Measurements from ENCODE around the gene CDH10.

CDH10 gene

DNA sequence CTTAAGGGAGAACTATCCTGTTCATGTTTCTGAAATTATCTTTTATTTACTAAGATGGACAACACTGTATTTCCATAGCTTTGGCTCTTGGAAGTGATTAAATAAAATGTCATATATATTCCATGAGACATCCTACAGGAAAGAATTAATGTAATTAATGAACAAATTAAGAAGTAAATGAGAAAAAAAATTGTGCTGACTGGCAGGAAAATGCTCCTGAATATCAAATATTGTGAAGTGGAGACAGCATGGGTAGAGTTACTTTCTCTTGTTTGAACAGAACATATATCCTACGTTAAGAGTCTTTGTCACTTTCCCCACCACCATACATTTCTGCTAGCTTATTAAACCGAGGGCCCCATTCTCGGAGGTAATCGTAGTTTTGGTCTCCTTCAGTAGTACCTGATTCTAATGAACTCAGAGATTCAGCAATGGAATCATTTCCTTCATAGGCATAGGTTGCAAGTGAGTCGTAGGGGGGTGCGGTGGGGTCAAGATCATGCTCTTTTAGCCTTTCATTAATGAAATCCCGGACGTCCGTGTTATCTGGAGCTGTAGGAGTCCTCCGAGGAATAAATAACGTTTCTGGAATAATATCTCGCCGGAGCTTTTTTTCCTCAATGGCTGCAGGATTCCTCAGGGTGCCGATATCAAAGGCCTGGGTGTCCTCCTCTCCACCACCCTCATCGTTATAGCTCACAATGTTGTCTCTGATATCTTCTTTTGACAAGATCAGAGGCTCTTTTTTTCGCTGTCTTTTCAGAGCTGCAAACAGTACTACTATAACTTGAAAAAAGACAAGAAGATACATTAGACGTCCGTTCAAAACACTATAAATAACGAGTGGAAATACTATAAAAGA lies 157.2 kb downstream of the CDH10 start:
- no peak for DNase-seq (ENCODE audit: low read depth in 2 of 2)

GRCh38 chr5:24480952-24481351 lies 163.8 kb downstream of the CDH10 start:
- DNase-seq (ENCODE audit: low read depth in 2 of 2): no peak

GRCh38 chr5:24477958-24478357 lies 166.8 kb downstream of the CDH10 start:
- DNase-seq (ENCODE audit: low read depth in 2 of 2): no peak

DNA sequence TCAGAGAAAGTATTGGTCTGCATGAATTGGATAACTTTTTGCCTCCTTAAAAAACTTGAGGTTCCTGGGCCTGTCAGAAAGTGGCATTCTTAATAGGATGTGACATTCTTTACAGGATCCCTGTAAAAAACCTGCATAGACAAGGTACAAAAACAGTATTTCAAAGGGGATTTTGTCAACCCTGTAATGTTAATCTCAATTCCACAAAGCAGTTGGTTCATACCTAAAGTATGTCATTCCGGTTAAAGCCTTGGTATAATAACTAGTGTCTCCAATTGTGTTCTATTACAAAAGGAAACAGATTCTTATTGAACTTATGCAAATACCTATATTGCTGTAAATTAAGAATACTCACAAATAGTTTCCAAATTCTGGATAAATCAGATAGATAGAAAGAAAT lies 169.7 kb downstream of the CDH10 start:
- DNase-seq (ENCODE audit: low read depth in 2 of 2): no peak

DNA sequence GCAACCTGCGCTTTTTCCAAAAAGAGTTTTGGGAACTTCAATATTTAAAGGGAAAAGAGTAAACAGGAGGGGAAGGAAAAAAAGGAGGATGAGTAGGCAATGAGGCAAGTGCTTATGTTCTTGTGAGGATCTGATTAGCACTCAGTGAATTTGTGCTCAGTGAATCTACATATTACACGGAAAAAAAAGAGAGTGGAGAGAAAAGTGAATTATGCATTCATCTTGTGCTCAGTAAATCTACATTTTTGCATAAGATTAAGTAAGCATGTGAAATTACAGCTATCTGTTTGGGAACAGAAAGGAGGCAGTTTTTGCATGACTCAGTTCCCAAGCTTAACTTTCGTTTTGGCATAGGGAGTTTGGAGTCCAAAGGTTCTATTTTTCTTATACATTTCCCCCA lies 170.1 kb downstream of the CDH10 start:
- no peak for DNase-seq (ENCODE audit: low read depth in 2 of 2)

DNA sequence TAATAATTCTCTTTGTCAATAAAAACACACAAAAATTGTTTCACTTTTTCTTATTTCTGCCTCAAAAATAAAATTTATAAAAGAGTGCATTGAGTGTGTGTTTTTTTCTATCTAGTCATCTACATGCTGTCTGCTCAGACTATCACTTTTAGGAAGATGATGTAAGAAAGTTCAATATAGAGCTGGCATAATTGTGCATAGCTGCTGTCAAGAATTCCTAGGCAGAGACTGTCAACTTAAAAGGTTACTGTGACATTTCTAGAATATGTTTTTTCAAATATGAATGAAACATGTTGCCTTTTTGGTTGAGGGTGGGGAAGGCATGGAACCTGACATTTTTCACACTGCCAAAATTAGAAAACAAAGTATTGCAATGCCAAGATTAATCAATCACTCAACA lies 172.3 kb downstream of the CDH10 start:
- no peak for DNase-seq (ENCODE audit: low read depth in 2 of 2)

DNA sequence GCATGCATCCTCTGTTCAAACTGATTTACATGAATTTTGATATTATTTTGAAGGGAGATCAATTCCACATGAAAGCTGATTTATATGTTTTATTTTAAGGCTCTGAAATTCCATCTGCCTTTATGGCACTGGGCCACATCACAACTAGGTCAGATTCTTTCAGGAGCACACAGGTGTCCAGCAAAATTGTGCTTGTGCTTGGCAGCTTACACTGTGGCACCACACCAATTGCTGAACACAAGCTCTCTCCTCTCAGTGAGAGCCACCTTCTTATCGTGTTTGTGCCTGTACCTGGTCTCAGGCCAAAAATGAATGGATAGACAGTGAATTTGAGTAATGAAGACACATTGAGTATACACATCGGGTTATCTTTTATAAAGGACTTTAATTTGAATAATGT lies 200.4 kb downstream of the CDH10 start:
- DNase-seq (ENCODE audit: low read depth in 2 of 2): no peak

- DNase-seq (ENCODE audit: low read depth in 2 of 2): no peak
Observed at GRCh38 chr5:24439465-24439864, 205.3 kb downstream of the CDH10 start.
